ENCODE data around the gene PGBD1.

PGBD1 gene

DNA sequence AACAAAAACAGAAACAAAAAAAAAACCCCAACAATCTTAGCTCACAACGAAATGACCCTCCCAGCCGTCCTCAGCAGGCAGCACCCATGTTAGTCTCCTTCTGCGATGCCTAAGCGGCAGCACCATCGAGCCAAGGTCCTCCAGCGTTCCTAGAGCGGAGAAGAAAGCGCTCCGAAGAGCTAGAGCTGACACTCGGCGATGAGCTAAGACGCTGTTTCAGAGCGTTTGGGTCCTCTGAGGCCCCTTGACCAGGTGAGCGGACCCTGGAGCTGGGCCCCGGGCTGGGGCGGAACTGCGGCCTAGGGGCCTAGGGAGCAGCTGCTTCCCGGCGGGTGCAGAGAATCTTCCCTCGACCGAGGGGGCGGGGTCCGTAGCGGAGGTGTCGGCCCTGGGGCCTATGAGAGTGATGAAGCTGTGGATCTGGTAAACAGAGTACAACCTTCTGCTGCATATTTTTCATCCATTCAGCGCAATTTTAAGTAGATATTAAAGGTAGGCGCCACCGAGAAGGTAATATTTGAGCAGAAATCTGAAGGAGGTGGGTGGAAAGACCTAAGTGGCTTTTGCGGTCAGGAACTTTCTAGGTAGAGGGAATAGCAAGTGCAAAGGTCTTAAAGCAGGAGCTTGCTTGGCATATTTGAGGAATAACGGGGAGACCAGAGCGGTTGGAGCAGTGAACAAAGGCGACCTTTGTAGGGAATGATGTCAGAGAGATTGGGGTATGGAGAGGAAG lies 14.2 kb upstream of the PGBD1 start, which contains the start of gene ZSCAN26:
Gene ZSCAN26 (plus strand): TSS at position 182 of the 733 bp plus-strand sequence. CDS start 4,777 bp downstream, outside the sequence.
- peak within 1 kb of the TSS; percentile 84 for H3K4me3 ChIP-seq (ENCODE audit: low read depth, low read length)
- no peak for TF ChIP-seq CTCF (IDR thresholded peaks at IDR 0.05; ENCODE audit: low read depth, low read length)
- peak; percentile 48 for TF ChIP-seq POLR2A (IDR thresholded peaks at IDR 0.05; ENCODE audit: extremely low read depth, insufficient read length)
- peak; percentile 19; the same call in 1 of the 2 replicates for TF ChIP-seq MYC (IDR thresholded peaks at IDR 0.05; ENCODE audit: low read depth, low read length)
- peak; percentile 22; the same call in 1 of the 2 replicates for TF ChIP-seq MAX (IDR thresholded peaks at IDR 0.05; ENCODE audit: low read depth, low read length)
- peak; percentile 91 for DNase-seq (ENCODE audit: low read depth)

GRCh38 chr6:28267695-28268059 lies 13.7 kb upstream of the PGBD1 start:
- peak overlapping the region; percentile 84 for H3K4me3 ChIP-seq (ENCODE audit: low read depth, low read length)
- TF ChIP-seq POLR2A (IDR thresholded peaks at IDR 0.05; ENCODE audit: extremely low read depth, insufficient read length), result no peak
- TF ChIP-seq MAX (IDR thresholded peaks at IDR 0.05; ENCODE audit: low read depth, low read length), result no peak
- no peak for TF ChIP-seq MYC (IDR thresholded peaks at IDR 0.05; ENCODE audit: low read depth, low read length)
- no peak for TF ChIP-seq CTCF (IDR thresholded peaks at IDR 0.05; ENCODE audit: low read depth, low read length)
- no peak for DNase-seq (ENCODE audit: low read depth)

- peak; percentile 80 for DNase-seq (ENCODE audit: low read depth)
- H3K4me3 ChIP-seq (ENCODE audit: low read depth, low read length), result no peak overlapping the region
- no peak for TF ChIP-seq POLR2A (IDR thresholded peaks at IDR 0.05; ENCODE audit: extremely low read depth, insufficient read length)
- TF ChIP-seq MYC (IDR thresholded peaks at IDR 0.05; ENCODE audit: low read depth, low read length), result no peak
- no peak for TF ChIP-seq CTCF (IDR thresholded peaks at IDR 0.05; ENCODE audit: low read depth, low read length)
- TF ChIP-seq MAX (IDR thresholded peaks at IDR 0.05; ENCODE audit: low read depth, low read length), result no peak
These were observed 11.9 kb upstream of the PGBD1 start for GRCh38 chr6:28269492-28269891.

- TF ChIP-seq CTCF (IDR thresholded peaks at IDR 0.05; ENCODE audit: low read depth, low read length) (no peak), POLR2A (IDR thresholded peaks at IDR 0.05; ENCODE audit: extremely low read depth, insufficient read length) (no peak), MAX (IDR thresholded peaks at IDR 0.05; ENCODE audit: low read depth, low read length) (no peak), MYC (IDR thresholded peaks at IDR 0.05; ENCODE audit: low read depth, low read length) (no peak)
- no peak for DNase-seq (ENCODE audit: low read depth)
- H3K4me3 ChIP-seq (ENCODE audit: low read depth, low read length), result no peak overlapping the region
These were observed 6.5 kb upstream of the PGBD1 start for GRCh38 chr6:28274888-28275287.

DNA sequence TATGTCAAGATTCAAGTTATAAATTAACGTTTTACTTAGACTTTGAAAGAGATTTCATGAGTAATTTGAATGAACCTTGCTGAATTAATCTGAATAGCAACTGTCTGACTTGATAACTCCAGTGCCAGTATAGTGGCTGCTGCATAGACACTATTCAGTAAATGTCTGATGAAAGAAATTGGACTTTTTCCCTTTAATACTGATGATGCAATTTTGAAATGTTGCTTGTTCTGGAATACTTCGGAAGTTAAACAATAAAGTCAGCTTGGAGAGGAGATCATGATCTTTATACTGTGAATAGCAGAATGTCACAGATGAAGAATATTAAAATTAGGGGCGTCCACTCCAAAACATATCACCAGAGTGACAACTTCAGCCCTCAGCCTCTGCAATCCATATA lies 3.6 kb upstream of the PGBD1 start:
- H3K4me3 ChIP-seq (ENCODE audit: low read depth, low read length), result no peak overlapping the region
- TF ChIP-seq CTCF (IDR thresholded peaks at IDR 0.05; ENCODE audit: low read depth, low read length) (no peak), POLR2A (IDR thresholded peaks at IDR 0.05; ENCODE audit: extremely low read depth, insufficient read length) (no peak), MAX (IDR thresholded peaks at IDR 0.05; ENCODE audit: low read depth, low read length) (no peak), MYC (IDR thresholded peaks at IDR 0.05; ENCODE audit: low read depth, low read length) (no peak)
- DNase-seq (ENCODE audit: low read depth), result no peak
